Activated effector memory CD4-positive, alpha-beta T cell treated with Interleukin-2 at 50 U/mL for 16 hours (primary cell): ENCODE results near the gene TLE1.

Source experiments
- DNase-seq: peaks from one replicate; pipeline ENCODE4 v3.0.0-alpha.2; 2020

Gene TLE1

GRCh38 chr9:81686614-81687520, 2.5 kb downstream of the TLE1 start:
- DNase-seq = no peak

- DNase-seq = no peak
Measured at GRCh38 chr9:81685763-81686613, 3.4 kb downstream of the TLE1 start.

GRCh38 chr9:81684635-81685034, 4.7 kb downstream of the TLE1 start:
- DNase-seq = no peak

- DNase-seq = no peak
Measured at GRCh38 chr9:81683704-81684103, 5.6 kb downstream of the TLE1 start.

GRCh38 chr9:81683238-81683637, 6.1 kb downstream of the TLE1 start:
- DNase-seq = no peak

- no peak for DNase-seq
Measured at GRCh38 chr9:81682797-81683196, 6.5 kb downstream of the TLE1 start.

- no peak for DNase-seq
Measured at GRCh38 chr9:81682177-81682576, 7.2 kb downstream of the TLE1 start.

- DNase-seq = no peak
Measured at GRCh38 chr9:81680506-81680905, 8.8 kb downstream of the TLE1 start.

- DNase-seq = no peak
Measured at GRCh38 chr9:81680006-81680405, 9.3 kb downstream of the TLE1 start.

- no peak for DNase-seq
Measured at GRCh38 chr9:81678088-81678487, 11.3 kb downstream of the TLE1 start.

- no peak for DNase-seq
Measured at GRCh38 chr9:81676395-81676794, 13.0 kb downstream of the TLE1 start.

GRCh38 chr9:81673310-81673709, 16.0 kb downstream of the TLE1 start:
- no peak for DNase-seq

GRCh38 chr9:81671880-81672280, 17.5 kb downstream of the TLE1 start:
- no peak for DNase-seq

- no peak for DNase-seq
Measured at GRCh38 chr9:81669866-81670265, 19.5 kb downstream of the TLE1 start.

GRCh38 chr9:81669041-81669651, 20.2 kb downstream of the TLE1 start:
- no peak for DNase-seq

GRCh38 chr9:81666123-81666522, 23.2 kb downstream of the TLE1 start:
- no peak for DNase-seq

GRCh38 chr9:81665322-81665871, 23.9 kb downstream of the TLE1 start:
- DNase-seq = no peak

- no peak for DNase-seq
Measured at GRCh38 chr9:81664638-81665222, 24.6 kb downstream of the TLE1 start.

GRCh38 chr9:81661339-81661738, 28.0 kb downstream of the TLE1 start:
- no peak for DNase-seq

- DNase-seq = no peak
Measured at GRCh38 chr9:81656871-81657337, 32.4 kb downstream of the TLE1 start.

GRCh38 chr9:81656004-81656403, 33.3 kb downstream of the TLE1 start:
- no peak for DNase-seq

- no peak for DNase-seq
Measured at GRCh38 chr9:81653240-81653639, 36.1 kb downstream of the TLE1 start.
